Skeletal muscle satellite cell (primary cell): ENCODE measurements around the gene ATP4B.

Experiments used
- H3K27me3 ChIP-seq: 2 replicates; pipeline ENCODE4 v1.7.0; 2013; ENCODE audit warnings: low read length; ENCODE audit not compliant: control insufficient read depth, insufficient read depth
- H3K36me3 ChIP-seq: 2 replicates; pipeline ENCODE4 v1.7.0; 2013; ENCODE audit warnings: mild to moderate bottlenecking, control low read depth, low read length; ENCODE audit not compliant: insufficient read depth
- H3K4me1 ChIP-seq: 2 replicates; pipeline ENCODE4 v1.7.0; 2013; ENCODE audit warnings: low read length; ENCODE audit not compliant: control insufficient read depth, insufficient read depth
- H3K4me2 ChIP-seq: 2 replicates; pipeline ENCODE4 v1.7.0; 2013; ENCODE audit warnings: mild to moderate bottlenecking, low read length
- H3K4me3 ChIP-seq: 2 replicates; pipeline ENCODE4 v1.7.0; 2013; ENCODE audit warnings: low read length
- H3K9ac ChIP-seq: 2 replicates; pipeline ENCODE4 v1.7.0; 2013; ENCODE audit warnings: mild to moderate bottlenecking, low read depth, low read length, moderate library complexity
- H3K9me3 ChIP-seq: replicated peaks from 2 replicates; pipeline ENCODE4 v1.7.0; 2013; ENCODE audit warnings: mild to moderate bottlenecking, control low read depth, low read length

ATP4B gene

GRCh38 chr13:113636266-113636963 lies 21.6 kb downstream of the ATP4B start:
- Histone ChIP-seq H3K4me3 (no peak overlapping the region), H3K4me2 (no peak overlapping the region), H3K9ac (no peak overlapping the region), H3K4me1 (no peaks in the 10 kb centered on the region), H3K9me3 (no peaks in the 10 kb centered on the region), H3K27me3 (no peaks in the 10 kb centered on the region), H3K36me3 (peaks cover 87% of the 10 kb centered on the region)

- Histone ChIP-seq H3K4me1 (no peaks in the 10 kb centered on the region), H3K36me3 (peaks cover 91% of the 10 kb centered on the region)
These were observed 22.3 kb downstream of the ATP4B start for GRCh38 chr13:113635709-113636108.

GRCh38 chr13:113635048-113635420 lies 23.0 kb downstream of the ATP4B start:
- Histone ChIP-seq H3K4me3 (no peak overlapping the region), H3K9me3 (no peaks in the 10 kb centered on the region), H3K4me2 (no peak overlapping the region), H3K9ac (no peak overlapping the region), H3K4me1 (no peaks in the 10 kb centered on the region), H3K36me3 (peaks cover 87% of the 10 kb centered on the region), H3K27me3 (no peaks in the 10 kb centered on the region)

More at GRCh38 chr13:113635709-113636108, 22.3 kb downstream of the ATP4B start:
- Histone ChIP-seq H3K4me3 (no peak overlapping the region), H3K4me2 (no peak overlapping the region), H3K9ac (no peak overlapping the region), H3K27me3 (no peaks in the 10 kb centered on the region), H3K9me3 (no peaks in the 10 kb centered on the region)

- Histone ChIP-seq H3K4me3 (no peak overlapping the region), H3K27me3 (no peaks in the 10 kb centered on the region), H3K4me2 (no peak overlapping the region), H3K9me3 (no peaks in the 10 kb centered on the region), H3K36me3 (peaks cover 87% of the 10 kb centered on the region), H3K9ac (no peak overlapping the region), H3K4me1 (no peaks in the 10 kb centered on the region)
These were observed 23.5 kb downstream of the ATP4B start for GRCh38 chr13:113634279-113635047.

DNA sequence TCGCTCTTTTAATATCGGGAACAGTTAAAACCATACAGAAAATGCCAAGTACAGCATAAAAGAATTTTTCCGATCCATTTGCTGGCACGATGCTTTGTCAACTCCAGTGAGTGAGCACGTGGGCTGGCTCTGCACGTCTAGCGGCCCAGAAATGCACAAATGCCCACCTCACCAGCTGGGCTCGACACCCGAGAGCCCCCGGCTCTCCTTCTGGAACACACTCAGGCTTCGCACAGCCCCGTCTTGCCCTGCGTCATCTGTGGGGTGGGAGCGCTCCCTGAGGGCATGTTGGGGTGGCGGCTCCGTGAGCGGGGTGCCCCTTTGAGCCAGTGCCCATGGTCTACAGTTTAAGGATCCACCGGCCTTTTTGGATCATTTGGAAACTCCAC lies 24.5 kb downstream of the ATP4B start:
- H3K36me3 ChIP-seq = peaks cover 84% of the 10 kb centered on the region
- no peaks in the 10 kb centered on the region for H3K4me1 ChIP-seq
- no peak overlapping the region for H3K4me2 ChIP-seq
- H3K4me3 ChIP-seq = no peak overlapping the region
- no peaks in the 10 kb centered on the region for H3K27me3 ChIP-seq
- H3K9me3 ChIP-seq = no peaks in the 10 kb centered on the region
- no peak overlapping the region for H3K9ac ChIP-seq

DNA sequence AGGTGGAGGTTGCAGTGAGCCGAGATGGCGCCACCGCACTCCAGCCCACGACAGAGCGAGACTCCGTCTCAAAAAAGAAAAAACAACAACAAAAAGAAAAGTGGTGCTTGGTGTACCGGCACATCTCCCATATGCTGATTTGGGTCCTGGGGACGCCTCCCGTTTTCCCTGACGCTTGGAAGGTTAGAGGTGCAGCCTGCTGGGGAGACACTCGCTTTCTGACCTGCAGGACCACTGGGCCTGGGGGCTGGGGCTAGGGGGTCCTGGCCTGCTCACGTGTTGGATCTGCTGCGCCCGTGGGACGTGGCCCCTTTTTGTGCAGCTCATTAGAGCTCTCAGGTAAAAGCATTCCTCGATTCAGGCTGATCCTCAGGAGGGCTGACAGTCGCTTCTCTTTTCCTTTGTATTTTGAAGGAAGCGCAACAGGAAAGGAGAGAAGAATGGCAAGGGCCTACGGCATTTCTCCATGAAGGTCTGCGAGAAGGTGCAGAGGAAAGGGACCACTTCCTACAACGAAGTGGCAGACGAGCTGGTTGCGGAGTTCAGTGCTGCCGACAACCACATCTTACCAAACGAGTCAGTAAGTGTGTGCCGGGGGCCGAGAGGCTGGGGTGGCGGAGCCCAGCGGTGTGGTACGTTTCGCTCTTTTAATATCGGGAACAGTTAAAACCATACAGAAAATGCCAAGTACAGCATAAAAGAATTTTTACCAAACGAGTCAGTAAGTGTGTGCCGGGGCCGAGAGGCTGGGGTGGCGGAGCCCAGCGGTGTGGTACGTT lies 25.1 kb downstream of the ATP4B start:
- H3K4me1 ChIP-seq = no peaks in the 10 kb centered on the region
- H3K36me3 ChIP-seq = peaks cover 79% of the 10 kb centered on the region
- H3K4me2 ChIP-seq = no peak overlapping the region
- H3K9ac ChIP-seq = no peak overlapping the region
- H3K27me3 ChIP-seq = no peaks in the 10 kb centered on the region
- no peaks in the 10 kb centered on the region for H3K9me3 ChIP-seq
- no peak overlapping the region for H3K4me3 ChIP-seq

- peaks cover 73% of the 10 kb centered on the region for H3K36me3 ChIP-seq
- no peak overlapping the region for H3K9ac ChIP-seq
- H3K4me1 ChIP-seq = peaks cover under 1% of the 10 kb centered on the region
- H3K4me3 ChIP-seq = no peak overlapping the region
- no peaks in the 10 kb centered on the region for H3K27me3 ChIP-seq
- H3K4me2 ChIP-seq = no peak overlapping the region
- no peaks in the 10 kb centered on the region for H3K9me3 ChIP-seq
These were observed 26.5 kb downstream of the ATP4B start for GRCh38 chr13:113631341-113632095.

DNA sequence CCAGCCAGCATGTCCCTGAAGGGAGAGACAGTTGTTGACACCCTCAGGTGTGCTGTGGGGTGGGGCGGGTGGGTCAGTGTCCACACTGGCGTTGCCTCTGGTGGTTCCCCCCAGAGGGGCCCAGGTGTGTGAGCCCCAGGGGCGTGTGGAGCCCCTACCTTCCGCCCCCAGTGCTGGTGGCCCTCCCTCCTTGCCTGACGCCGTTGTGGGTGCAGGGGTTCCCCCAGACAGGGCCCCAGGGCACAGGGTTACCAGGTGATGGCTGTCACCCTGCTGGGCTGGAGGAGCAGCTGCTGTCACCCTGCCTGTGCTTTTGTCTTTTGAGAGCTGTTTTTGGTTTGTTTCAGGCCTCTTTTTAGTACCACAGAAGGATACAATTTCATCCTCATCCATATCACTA lies 27.2 kb downstream of the ATP4B start:
- Histone ChIP-seq H3K4me3 (no peak overlapping the region), H3K4me1 (peaks cover 8% of the 10 kb centered on the region), H3K9me3 (no peaks in the 10 kb centered on the region), H3K9ac (no peak overlapping the region), H3K36me3 (peaks cover 65% of the 10 kb centered on the region), H3K4me2 (no peak overlapping the region), H3K27me3 (no peaks in the 10 kb centered on the region)

- H3K27me3 ChIP-seq = no peaks in the 10 kb centered on the region
- H3K36me3 ChIP-seq = peaks cover 64% of the 10 kb centered on the region
These were observed 27.7 kb downstream of the ATP4B start for GRCh38 chr13:113630296-113630695.

DNA sequence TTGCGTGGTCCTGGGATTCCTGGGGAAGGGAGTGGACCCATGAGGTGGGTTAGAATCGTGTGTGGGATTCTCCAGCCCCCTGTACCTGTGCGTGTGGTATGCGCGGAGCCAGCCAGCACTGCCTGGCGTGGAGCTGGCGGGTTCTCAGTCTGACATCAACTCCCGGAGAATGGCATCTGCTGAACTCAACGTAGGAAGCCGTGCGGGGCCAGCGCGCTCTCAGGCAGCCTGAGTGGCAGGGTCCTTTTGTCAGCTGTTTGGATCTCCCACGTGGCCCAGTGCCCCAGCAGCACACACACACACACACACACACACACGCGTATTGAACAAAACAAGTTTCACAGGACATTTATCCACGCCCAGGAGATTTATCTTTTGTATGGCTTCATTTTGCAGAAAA lies 28.1 kb downstream of the ATP4B start:
- H3K36me3 ChIP-seq = peaks cover 65% of the 10 kb centered on the region

More at GRCh38 chr13:113630296-113630695, 27.7 kb downstream of the ATP4B start:
- H3K9me3 ChIP-seq = no peaks in the 10 kb centered on the region
- H3K9ac ChIP-seq = no peak overlapping the region
- no peak overlapping the region for H3K4me3 ChIP-seq
- H3K4me2 ChIP-seq = no peak overlapping the region
- H3K4me1 ChIP-seq = peaks cover 11% of the 10 kb centered on the region

More for the DNA sequence above, 28.1 kb downstream of the ATP4B start:
- Histone ChIP-seq H3K27me3 (no peaks in the 10 kb centered on the region), H3K4me2 (no peak overlapping the region), H3K4me3 (no peak overlapping the region), H3K9ac (no peak overlapping the region), H3K4me1 (peaks cover 11% of the 10 kb centered on the region), H3K9me3 (no peaks in the 10 kb centered on the region)
